Measurements from ENCODE around the gene LRRC46. TPM values are rescaled to one million over a fixed set of nuclear protein-coding genes. Genes with fewer than 3 reads are reported as not detected.

Gene LRRC46
- total RNA-seq, 1 donor from 2014 or later = 0.35 TPM

DNA sequence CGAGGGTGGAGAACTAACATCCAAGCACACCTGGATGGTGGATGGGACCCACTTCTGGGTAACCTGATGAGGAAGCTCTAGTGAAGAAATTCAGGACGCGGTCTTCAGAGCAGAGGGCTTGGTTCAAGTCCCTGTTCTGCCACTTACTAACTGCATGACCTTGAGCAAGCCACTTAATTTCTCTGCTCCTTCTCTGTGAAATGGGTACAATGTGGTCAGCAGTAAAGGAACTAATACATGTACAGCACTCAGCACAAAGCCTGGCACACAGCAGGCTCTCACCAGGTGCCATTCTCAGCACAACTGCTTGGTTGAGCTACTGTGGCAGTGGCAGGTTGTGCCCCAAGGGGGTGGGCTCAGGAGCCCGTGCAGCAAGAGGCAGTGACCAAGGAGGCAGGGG is 8.0 kb upstream of the LRRC46 start:
- H3K36me3 Mint-ChIP-seq (ENCODE audit: low read depth) = peaks cover 18% of the 10 kb centered on the region
- no peak overlapping the region for H3K4me3 Mint-ChIP-seq (ENCODE audit: unreplicated experiment)
- TF ChIP-seq, protein P1, sequence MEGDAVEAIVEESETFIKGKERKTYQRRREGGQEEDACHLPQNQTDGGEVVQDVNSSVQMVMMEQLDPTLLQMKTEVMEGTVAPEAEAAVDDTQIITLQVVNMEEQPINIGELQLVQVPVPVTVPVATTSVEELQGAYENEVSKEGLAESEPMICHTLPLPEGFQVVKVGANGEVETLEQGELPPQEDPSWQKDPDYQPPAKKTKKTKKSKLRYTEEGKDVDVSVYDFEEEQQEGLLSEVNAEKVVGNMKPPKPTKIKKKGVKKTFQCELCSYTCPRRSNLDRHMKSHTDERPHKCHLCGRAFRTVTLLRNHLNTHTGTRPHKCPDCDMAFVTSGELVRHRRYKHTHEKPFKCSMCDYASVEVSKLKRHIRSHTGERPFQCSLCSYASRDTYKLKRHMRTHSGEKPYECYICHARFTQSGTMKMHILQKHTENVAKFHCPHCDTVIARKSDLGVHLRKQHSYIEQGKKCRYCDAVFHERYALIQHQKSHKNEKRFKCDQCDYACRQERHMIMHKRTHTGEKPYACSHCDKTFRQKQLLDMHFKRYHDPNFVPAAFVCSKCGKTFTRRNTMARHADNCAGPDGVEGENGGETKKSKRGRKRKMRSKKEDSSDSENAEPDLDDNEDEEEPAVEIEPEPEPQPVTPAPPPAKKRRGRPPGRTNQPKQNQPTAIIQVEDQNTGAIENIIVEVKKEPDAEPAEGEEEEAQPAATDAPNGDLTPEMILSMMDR (IDR thresholded peaks at IDR 0.05) = no peak

GRCh38 chr17:47829870-47830269 is 1.6 kb upstream of the LRRC46 start:
- TF ChIP-seq, protein P1 (IDR thresholded peaks at IDR 0.05) = no peak
- peak overlapping the region; percentile 59 for H3K27ac Mint-ChIP-seq (ENCODE audit: unreplicated experiment)
- DNase-seq (ENCODE audit: low spot score) = no peak

More for the DNA sequence above, 8.0 kb upstream of the LRRC46 start:
- no peaks in the 10 kb centered on the region for H3K27me3 Mint-ChIP-seq (ENCODE audit: low read depth)
- DNase-seq (ENCODE audit: low spot score) = no peak
- H3K9me3 Mint-ChIP-seq (ENCODE audit: low read depth) = no peaks in the 10 kb centered on the region
- no peak overlapping the region for H3K27ac Mint-ChIP-seq (ENCODE audit: unreplicated experiment)
- H3K4me1 Mint-ChIP-seq (ENCODE audit: low read depth) = peaks cover 27% of the 10 kb centered on the region

DNA sequence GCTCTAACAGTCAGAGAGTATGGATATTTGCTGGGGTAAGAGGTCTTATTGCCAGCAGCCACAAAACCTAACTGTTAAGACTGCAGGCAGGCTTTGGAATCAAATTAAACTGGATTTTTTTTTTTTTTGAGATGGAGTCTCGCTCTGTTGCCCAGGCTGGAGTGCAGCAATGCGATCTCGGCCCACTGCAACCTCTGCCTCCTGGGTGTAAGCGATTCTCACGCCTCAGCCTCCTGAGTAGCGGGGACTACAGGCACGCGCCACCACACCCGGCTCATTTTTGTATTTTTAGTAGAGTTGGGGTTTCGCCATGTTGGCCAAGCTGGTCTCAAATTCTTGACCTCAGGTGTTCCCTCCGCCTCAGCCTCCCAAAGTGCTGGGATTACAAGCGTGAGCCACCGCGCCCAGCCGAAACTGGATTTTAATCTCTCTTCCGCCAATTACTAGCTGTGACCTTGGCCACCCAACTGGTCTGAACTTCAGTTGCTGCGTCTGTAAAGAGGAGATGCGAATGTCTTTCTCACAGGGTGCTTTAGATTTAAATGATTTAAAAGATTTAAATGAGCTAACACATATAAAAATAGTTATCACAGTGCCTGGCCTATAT is 971 bp upstream of the LRRC46 start:
- TF ChIP-seq, protein P1 (IDR thresholded peaks at IDR 0.05) = no peak
- peaks cover 10% of the 10 kb centered on the region for H3K36me3 Mint-ChIP-seq (ENCODE audit: low read depth)
- no peaks in the 10 kb centered on the region for H3K27me3 Mint-ChIP-seq (ENCODE audit: low read depth)
- no peak for DNase-seq (ENCODE audit: low spot score)
- H3K27ac Mint-ChIP-seq (ENCODE audit: unreplicated experiment) = peak overlapping the region; percentile 96
- no peaks in the 10 kb centered on the region for H3K9me3 Mint-ChIP-seq (ENCODE audit: low read depth)
- H3K4me3 Mint-ChIP-seq (ENCODE audit: unreplicated experiment) = peak overlapping the region; percentile 91
- H3K4me1 Mint-ChIP-seq (ENCODE audit: low read depth) = peaks cover 22% of the 10 kb centered on the region

More at GRCh38 chr17:47829870-47830269, 1.6 kb upstream of the LRRC46 start:
- Mint-ChIP-seq H3K36me3 (ENCODE audit: low read depth) (peaks cover 13% of the 10 kb centered on the region), H3K4me1 (ENCODE audit: low read depth) (peaks cover 22% of the 10 kb centered on the region), H3K4me3 (ENCODE audit: unreplicated experiment) (peak overlapping the region; percentile 91), H3K9me3 (ENCODE audit: low read depth) (no peaks in the 10 kb centered on the region), H3K27me3 (ENCODE audit: low read depth) (no peaks in the 10 kb centered on the region)

DNA sequence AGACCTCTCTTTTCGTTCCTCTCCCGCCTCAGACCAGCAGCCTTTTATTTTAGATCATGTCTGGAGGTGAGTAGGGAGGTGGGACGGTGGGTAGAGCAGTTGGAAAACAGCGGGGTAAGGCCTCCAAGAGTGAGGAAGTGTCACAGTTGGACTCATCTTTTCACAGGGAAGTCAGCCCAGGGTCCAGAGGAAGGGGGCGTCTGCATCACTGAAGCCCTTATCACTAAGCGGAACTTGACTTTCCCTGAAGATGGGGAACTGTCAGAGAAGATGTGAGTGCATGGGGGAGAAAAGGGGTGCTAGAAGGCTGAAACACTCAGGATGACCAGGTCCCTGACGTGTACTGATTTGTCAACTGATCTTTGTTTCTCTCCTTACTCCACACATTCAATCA is 461 bp downstream of the LRRC46 start:
- no peak for DNase-seq (ENCODE audit: low spot score)
- TF ChIP-seq, protein P1 (IDR thresholded peaks at IDR 0.05) = no peak
- Mint-ChIP-seq H3K4me1 (ENCODE audit: low read depth) (peaks cover 22% of the 10 kb centered on the region), H3K4me3 (ENCODE audit: unreplicated experiment) (peak overlapping the region; percentile 91), H3K9me3 (ENCODE audit: low read depth) (no peaks in the 10 kb centered on the region), H3K27ac (ENCODE audit: unreplicated experiment) (peak overlapping the region; percentile 96), H3K36me3 (ENCODE audit: low read depth) (peaks cover 3% of the 10 kb centered on the region), H3K27me3 (ENCODE audit: low read depth) (no peaks in the 10 kb centered on the region)

DNA sequence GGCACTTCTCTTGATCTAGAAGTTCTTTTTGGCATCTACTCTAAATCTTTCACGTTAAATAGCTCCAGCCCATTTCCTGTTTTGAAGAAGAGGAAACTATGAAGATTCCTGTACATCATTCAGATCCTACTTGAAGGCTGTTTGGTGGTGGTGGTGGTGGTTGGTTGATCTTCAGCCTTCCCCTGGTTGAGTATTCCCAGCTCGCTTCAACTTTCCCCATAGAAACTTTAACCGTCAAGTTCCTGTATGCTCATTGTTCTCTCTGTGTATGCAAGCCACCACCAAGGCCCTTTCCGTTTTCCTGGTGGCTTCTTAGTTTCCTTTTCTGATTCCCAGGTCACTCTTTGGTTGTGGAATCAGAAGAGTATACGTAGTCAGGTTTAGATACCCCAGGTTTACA is 3.3 kb downstream of the LRRC46 start:
- Mint-ChIP-seq H3K9me3 (ENCODE audit: low read depth) (no peaks in the 10 kb centered on the region), H3K27me3 (ENCODE audit: low read depth) (no peaks in the 10 kb centered on the region), H3K4me3 (ENCODE audit: unreplicated experiment) (no peak overlapping the region), H3K36me3 (ENCODE audit: low read depth) (peaks cover 2% of the 10 kb centered on the region), H3K27ac (ENCODE audit: unreplicated experiment) (no peak overlapping the region), H3K4me1 (ENCODE audit: low read depth) (peaks cover 25% of the 10 kb centered on the region)
- TF ChIP-seq, protein P1 (IDR thresholded peaks at IDR 0.05) = no peak
- no peak for DNase-seq (ENCODE audit: low spot score)

Data from chondrocyte (in vitro differentiated cells).